HG02870 (cell line): ENCODE measurements around the gene CCDC192.

Experiments used
- ATAC-seq: cut with Tn5 transposase; IDR thresholded peaks from one replicate; pipeline ENCODE4 v1.9.1; 2021; ENCODE audit warnings: mild to moderate bottlenecking, moderate library complexity; ENCODE audit not compliant: unreplicated experiment

The CCDC192 gene

DNA sequence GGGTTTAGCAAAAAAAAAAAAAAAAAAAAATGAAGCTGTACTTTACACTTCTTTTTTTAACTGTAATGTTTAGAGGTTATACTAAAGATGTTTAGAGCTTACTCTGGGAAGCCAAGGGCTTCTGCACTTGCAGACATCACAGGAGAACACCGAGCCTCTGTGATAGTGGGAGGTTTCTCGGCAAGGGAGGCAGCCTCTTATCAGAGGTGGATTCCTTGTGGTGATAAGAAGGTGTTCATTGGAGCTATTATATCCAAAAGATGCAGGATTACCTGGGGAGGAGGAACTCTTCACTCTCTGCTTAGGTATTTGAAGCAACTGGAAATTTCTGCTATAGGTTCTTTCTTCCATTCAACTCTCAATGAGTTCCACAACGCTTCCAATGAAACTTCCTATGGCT is 209.2 kb downstream of the CCDC192 start:
- ATAC-seq, result no peak

DNA sequence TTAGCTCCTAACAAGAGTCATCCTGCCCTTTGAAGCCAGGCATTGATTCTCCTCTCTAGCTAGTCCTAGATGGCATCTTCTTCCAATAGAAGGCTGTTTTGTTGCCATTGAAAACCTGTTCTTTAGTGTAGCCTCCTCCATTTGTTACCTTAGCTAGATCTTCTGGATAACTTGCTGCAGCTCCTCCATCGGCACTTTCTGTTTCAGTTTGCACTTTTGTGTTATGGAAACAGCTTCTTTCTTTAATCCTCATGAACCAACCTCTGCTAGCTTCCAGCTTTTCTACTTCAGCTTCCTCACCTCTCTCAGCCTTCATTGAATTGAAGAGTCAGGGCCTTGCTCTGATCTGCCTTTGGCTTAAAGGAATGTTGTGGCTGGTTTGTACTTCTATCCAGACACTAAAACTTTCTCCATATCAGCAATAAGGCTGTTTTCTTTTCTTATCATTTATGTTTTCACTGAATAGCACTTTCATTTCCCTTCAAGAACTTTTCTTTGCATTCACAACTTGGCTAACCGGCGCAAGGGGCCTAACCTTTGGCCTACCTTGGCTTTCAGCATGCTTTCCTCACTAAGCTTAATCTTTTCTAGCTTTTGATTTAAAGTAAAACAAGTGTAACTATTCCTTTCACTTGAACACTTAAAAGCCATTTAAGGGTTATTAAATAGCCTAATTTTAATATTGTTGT is 213.8 kb downstream of the CCDC192 start:
- ATAC-seq, result no peak

DNA sequence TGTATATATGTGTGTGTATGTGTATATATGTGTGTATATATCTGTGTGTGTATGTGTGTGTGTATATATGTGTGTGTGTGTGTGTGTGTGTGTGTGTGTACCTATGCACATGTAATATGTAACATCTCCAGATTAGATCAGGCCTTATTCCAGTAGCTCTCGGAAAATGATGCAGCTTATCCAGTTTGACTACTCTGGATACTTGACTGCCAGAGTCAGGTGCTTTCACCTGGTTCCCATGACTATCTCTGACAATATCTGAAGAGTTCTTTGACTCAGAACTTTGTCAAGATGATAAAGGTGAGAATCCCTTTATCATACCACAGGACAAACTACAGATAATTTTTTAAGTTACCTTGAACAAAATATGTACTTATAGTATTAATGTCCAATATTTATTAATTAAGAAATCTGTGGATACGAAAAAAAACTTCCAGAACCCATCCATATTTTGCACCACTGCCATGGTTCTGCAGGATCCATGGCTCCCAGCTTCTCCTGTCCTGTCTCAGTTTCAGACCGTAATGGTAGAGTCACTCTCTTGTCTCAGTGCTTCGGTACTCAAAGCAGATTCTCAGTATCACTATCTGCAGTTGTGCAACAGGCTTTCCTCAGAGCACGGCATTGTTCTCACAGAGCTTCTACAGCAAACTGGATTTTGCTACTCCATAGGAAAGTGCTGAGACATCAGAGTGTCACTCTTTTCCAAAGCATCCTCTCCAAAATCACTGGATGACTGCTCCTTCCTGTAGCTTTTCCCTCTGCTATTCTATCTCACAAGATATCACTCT is 216.0 kb downstream of the CCDC192 start:
- no peak for ATAC-seq

DNA sequence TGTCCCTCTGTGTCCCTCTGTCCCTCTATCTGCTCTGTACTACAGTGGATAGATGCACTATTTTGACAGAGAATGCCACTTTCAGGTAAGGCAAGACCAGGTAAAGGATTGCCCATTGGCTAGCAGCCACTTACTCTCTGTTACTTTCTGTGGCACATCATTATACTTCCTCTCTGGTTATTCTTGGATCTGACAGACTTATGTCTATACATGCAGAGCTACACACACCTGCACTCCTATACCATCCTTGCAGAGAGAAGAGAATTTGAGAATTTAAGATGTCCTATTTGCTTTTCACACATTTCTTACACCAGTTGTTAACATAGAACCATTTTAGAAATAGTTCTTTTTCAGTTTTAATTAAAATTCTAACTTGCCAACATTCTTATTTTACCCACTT is 216.6 kb downstream of the CCDC192 start:
- no peak for ATAC-seq

DNA sequence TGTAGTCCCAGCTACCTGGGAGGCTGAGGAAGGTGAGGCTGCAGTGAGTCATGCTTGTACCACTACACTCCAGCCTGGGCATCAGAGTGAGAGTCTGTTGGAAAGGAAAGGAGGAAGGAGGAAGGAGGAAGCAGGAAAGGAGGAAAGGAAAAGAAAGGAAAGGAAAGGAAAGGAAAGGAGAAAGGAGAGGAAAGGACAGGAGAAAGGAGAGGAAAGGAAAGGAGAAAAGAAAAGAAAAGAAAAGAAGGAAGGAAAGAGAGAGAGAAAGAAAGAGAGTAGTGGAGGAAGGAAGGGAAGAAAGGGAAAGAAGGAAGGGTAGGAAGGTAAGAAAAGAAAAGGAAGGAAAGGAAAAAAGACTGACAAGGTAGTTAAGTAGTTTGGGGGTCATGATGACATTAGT is 217.7 kb downstream of the CCDC192 start:
- no peak for ATAC-seq

DNA sequence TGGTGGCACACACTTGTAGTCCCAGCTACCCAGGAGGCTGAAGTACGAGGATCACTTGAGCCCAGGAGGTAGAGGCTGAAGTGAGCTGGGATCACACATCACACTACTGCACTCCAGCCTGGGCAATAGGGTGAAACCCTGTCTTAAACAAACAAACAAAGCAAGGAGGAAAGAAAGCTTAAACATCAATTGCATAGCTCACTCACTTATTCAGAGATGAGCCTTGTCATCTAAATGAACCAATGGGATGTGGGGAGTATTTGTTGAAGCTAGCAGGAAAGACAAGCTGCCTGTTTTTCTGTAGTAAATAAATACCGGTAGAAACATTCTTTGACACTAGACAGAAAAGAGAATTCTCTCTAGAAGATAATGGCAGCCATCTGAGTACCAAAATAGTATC is 219.4 kb downstream of the CCDC192 start:
- no peak for ATAC-seq

DNA sequence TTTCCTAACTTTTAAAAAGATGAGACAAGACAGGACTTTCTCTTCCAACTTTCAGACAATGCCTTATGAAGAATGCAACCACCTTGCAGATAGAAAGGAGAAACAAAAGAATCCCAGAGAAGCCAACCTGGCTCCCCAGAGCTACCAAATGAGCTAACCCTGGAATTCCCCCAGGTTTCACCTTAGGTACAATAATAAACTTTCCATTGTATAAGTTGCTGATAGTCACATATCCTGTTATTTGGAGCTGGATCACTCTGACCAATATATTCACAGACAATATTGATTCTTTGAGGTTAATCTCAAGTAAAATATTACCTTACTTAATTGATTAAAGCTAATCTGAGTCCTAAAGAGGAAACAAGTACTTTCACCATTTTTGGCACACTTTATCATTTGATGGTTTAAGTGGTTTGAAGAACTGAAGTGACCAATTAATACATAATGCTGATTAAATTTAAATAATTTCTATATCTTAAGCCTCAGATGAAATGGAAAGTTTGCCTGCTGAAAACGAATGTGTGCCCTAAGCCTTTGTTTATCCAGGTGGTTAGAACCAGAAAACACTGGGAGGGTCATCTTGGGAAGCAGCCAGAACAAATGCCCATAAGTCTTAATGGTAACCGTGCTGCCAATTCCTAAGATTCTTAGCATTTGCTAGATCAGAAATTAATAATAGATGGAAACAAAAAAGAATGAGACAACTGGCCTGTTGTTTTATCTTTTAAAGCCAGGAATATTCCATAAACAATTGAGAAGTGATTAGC is 220.8 kb downstream of the CCDC192 start:
- ATAC-seq, result no peak

DNA sequence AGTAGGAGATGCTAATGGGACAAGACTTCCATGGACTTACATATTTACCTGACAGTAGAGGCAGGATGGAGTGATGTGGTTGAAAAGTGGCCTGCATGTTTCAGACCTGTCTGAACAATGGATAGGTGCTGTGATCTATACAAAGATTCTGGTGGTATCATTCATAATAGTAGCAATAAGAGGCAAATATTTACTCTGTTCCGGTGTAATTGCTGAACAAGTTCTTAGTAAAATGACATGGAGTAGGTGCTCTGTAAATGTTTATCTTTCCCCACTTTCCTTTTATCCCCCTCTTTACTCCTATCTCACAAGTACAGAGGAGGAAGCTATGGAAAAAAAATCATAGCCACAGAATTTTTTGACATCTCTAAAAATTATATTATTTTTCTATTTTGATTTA is 221.4 kb downstream of the CCDC192 start:
- ATAC-seq, result no peak

DNA sequence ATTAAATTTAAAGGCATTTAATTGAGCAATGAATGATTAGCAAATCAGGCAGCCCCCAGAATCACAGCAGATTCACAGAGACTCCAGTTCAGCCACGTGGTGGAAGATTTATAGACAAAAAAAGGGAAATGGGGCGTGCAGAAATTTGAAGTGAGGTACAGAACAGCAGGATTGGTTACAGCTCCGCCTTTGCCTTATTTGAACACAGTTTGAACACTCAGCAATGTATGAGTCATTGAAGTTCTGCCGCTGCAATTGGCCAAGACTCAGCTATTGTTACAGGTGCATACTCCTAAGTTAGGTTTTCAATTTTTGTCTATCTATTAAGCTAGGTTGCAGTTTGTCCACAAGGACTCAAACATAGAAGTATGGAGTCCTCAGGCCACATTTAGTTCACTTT is 222.7 kb downstream of the CCDC192 start:
- ATAC-seq, result no peak

DNA sequence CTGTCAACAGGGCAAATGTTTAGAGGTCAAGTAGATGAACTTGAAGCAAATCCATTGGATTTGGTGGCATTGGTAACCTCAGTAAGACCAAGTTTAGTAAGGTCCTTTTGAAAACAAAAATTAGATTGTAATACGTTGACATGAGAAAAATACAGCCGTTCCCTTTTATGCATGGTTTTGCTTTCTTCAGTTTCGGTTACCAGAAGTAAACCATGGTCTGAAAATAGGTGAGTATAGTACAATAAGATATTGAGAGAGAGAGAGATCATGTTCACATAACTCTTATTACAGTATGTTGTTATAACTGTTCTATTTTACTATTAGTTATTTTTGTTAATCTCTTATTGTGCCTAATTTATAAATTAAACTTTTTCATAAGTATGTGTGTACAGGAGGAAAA is 223.8 kb downstream of the CCDC192 start:
- peak; percentile 63 for ATAC-seq

DNA sequence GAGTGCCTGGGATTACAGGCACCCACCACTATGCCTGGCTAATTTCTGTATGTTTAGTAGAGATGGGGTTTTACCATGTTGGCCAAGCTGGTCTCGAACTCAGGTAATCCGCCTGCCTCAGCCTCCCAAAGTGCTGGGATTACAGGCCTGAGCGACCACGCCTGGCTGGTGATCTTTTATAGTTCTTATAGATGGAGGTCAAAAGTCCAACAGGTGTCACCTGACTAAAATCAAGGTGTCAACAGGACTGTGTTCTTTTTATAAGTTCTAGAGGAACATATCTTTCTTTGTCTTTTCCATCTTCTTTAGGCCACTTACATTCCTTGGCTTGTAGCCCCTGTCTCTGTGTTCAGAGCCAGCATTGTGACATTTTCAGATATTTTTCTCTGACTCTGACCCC is 224.9 kb downstream of the CCDC192 start:
- no peak for ATAC-seq

DNA sequence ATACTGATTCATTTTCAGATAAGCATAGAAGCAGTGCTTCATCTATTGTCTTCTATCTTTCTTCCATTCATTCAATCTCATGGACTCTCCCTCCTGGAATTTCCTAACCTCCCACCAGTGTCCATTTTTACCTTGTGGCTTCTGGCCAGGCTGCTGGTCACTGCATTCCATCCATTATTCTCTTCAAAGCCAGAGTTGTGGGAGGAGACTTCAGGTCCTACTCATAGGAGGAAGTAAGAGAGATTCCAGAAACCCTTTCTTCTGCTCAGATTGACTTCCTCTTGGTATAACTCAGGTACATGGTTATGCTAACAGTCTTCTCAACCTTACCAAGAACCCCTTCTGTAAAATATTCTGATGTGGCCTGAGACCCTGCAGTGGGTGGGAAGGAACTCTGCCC is 227.1 kb downstream of the CCDC192 start:
- no peak for ATAC-seq

DNA sequence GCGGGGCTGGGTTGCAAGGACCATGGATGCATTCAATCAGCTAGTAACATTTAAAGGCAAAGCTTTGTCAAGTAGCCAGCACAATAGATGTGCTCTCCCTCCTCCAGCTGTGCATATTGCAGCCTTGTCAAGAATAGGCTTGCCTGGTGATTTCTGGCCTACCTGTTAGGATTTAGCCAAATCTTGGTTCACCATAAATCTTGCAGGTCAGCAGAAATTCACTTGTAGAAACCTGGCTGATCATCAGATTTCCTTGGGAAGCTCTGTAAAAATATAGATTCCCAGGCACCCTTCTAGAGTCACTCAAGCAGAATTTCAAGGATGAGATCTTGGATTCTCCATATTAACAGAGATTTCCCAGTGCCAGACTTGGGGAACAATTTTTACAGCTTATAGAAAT is 228.2 kb downstream of the CCDC192 start:
- ATAC-seq, result no peak

DNA sequence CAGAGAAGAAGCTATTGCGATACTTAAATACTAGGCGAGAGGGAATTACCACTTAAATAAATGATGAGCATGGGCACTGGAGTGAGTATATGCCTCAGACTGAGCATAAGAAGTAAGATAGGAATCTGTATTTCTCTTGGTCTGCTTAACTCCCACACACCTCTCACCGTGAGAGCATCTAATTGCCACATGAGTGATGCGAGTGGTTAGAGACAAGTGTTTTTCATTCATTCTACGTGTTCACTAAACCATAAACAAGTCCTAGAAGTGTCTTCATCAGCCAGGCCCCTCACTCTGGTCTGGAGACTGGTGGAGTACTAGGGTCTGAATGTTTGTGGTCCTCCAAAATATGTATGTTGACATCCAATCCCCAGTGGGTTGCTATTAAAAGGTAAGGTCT is 230.2 kb downstream of the CCDC192 start:
- ATAC-seq, result no peak

DNA sequence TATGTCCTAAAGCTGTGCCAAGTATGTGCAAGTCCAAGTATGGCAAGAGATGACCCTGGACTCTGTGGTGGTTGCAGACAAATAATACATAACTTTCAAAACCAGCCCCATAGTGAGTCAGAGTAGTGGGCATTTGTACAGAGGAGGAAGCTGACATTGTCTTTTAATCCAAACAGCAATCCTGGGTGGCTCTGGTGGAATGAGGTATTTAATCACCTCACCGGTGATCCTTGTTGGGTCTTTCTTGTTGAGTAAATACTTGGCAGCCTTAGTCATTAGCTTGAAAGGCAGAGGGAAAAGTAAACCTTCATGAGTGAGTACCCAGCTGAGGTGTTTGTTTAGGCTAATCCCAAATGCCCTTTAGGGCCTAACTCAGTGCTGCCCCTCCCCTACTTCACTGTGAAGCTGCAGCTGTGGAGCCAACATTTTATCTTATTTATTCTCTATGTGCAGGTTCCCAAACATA is 231.6 kb downstream of the CCDC192 start:
- ATAC-seq, result no peak

DNA sequence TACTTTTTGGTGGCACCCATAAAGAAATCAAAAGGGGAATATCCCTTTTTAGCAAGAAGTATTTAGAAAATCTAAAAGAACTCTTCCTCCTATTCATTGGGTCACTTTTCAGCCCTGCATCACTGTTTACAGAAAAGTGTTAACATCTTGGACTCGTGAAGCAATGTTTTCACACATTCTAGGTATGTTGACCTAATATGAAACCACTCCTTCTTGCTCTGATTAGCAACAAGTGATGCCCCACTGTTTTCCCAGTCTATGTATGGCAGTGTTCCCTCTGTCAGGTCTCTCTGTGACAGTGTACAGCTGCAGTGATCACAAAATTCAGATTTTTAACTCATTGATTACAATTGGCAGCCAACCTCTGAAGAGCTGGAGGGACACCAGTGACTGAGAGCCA is 232.2 kb downstream of the CCDC192 start:
- no peak for ATAC-seq

DNA sequence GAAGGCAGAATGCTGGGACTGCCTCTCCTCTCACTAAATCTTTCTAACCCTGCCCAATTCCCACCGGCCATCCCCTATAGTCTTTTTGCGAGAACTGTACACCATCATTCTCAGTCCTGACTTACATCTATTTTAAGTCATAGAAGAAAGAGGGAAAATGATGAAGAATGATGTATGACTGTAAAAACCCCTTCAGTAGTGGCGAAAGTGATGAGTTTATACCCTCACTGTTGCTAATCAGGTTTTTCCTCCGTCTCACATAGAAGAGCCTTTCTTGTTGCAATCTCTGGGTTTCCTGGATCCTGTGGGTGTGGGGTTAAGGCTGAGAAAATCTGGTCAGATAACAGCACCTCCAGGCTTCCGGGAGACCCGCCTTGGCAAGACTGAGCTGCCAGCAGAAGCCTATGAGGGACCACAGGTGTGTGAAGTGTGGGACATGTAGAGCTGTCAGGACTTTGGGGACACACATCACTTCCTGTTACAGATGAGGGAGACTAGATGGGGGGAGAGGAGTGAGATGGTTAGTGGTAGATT is 233.3 kb downstream of the CCDC192 start:
- peak; percentile 78 for ATAC-seq

DNA sequence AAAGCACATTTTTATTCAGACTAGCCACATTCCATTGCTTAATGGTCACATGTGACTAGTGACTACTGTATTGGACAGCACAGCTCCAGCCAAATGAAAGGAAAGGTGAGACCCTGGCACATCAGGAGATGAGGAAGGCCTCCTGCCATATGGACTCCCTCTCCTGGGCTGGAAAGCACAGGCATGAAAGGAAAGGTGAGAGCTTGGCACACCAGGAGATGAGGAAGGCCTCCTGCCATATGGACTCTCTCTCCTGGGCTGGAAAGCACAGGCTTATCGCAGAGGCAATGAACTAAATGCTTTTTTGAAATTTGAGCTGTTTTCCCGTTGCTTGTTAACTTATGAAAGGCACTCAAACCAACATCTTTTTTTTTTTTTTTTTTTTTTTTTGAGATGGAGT is 235.6 kb downstream of the CCDC192 start:
- no peak for ATAC-seq

DNA sequence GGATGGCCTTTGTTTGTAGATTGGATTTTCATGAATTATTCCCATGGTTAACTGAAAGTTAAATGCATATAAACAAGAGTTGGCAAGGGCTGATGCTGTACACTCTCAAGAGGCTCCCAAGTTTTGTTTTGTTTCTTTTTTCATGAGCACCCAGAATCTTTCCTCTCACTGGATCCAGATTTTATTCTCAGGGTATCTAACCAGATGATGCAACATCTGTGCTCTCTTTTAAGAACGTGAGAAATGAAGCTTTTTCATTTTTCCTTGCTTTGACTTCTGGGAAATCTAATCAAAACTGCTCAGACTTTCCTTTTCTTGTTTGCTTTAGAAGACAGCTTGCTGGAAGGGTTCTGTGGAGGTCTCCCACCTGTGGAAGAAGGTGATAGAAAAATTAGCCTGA is 237.7 kb downstream of the CCDC192 start:
- ATAC-seq, result no peak

DNA sequence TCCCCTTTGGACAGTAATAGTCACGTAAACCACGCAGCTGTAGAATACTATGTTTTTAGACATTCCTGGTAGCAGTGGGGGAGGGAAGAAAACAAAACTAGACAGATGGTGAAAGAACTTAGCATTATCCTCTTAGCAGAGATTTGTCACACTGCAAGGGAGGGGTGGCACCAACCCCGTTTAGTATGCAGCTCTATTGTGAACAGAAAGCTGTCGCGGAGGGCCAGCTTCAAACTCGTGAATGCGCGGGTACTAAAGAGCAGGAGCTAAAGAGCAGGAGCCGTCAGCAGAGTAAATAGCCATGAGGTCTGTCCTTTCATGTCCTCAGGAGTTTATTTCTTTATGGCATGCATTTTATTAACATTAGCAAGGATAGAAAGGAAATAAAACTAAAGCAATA is 238.5 kb downstream of the CCDC192 start:
- ATAC-seq, result no peak

DNA sequence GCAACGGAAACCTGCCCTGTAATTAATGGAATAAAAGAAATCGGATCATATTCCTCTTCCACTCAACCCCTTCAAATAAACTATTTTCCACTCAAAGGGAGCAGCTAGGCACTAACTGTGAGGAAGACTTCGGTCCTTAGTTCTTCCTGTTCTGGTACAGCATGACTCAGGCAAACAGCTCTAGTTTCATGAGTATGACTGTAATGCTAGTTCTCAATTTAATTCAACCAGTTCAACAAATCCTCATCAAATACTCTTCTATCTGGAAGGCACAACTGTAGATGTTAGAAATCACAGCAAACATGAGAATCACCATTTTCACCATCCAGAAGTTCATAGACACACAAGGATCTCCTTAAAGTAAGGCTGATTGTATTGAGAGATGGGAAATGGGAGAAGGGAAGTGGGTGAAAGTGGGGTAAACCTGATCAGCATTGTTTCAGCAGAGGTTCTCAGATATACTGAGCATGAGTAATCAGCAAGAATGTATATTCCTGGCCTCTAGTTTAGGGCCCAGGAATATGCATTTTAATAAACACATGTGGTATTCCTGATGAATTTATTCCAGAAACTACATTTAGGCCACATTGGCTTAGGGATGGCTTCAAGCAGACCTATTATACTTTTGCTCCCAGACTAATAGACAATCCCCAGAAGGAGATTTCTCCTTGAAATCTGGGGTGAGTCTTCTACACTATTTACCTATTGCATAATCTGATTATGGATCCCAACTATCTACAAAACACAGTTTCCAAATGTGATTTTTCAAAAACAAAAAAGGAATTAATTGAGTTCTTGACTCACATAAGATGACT is 239.3 kb downstream of the CCDC192 start:
- peak; percentile 39 for ATAC-seq
